ENCODE measurements around the gene PLCXD1.
"Not testable (repeated sequence)": the region's sequence is repeated elsewhere in the genome, so short reads cannot be mapped to it uniquely, and the experiment has no call there.

DNA sequence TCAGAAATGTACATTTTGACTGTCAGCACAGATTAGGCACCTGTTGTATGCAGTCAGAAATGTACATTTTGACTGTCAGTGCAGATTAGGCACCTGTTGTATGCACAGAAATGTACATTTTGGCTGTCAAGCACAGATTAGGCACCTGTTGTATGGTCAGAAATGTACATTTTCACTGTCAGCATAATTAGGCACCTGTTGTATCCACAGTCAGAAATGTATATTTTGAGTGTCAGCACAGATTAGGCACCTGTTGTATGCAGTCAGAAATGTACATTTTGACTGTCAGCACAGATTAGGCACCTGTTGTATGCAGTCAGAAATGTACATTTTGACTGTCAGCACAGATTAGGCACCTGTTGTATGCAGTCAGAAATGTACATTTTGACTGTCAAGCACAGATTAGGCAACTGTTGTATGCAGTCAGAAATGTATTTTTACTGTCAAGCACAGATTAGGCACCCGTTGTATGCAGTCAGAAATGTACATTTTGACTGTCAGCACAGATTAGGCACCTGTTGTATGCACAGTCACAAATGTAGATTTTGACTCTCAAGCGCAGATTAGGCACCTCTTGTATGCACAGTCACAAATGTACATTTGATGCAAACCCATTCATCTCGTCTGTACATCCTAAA, 25.6 kb downstream of the PLCXD1 start:
- TF ChIP-seq EZH2 (IDR thresholded peaks at IDR 0.05; ENCODE audit: borderline replicate concordance, low read depth, low read length); COPS2 (conservative IDR thresholded peaks at IDR 0.05); YY1 (IDR thresholded peaks at IDR 0.05; ENCODE audit: borderline replicate concordance in 1 of 3, control insufficient read depth in 1 of 3, extremely low read depth in 1 of 3, insufficient read depth in 3 of 3, insufficient read length in 1 of 3, insufficient replicate concordance in 2 of 3, low read depth in 1 of 3, low read length in 2 of 3); GABPA (tag; conservative IDR thresholded peaks at IDR 0.05; ENCODE audit: low read depth); POLR3G (IDR thresholded peaks at IDR 0.05; ENCODE audit: extremely low read depth, insufficient read length, insufficient replicate concordance): not testable (repeated sequence)
- TF ChIP-seq, protein P1, sequence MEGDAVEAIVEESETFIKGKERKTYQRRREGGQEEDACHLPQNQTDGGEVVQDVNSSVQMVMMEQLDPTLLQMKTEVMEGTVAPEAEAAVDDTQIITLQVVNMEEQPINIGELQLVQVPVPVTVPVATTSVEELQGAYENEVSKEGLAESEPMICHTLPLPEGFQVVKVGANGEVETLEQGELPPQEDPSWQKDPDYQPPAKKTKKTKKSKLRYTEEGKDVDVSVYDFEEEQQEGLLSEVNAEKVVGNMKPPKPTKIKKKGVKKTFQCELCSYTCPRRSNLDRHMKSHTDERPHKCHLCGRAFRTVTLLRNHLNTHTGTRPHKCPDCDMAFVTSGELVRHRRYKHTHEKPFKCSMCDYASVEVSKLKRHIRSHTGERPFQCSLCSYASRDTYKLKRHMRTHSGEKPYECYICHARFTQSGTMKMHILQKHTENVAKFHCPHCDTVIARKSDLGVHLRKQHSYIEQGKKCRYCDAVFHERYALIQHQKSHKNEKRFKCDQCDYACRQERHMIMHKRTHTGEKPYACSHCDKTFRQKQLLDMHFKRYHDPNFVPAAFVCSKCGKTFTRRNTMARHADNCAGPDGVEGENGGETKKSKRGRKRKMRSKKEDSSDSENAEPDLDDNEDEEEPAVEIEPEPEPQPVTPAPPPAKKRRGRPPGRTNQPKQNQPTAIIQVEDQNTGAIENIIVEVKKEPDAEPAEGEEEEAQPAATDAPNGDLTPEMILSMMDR (IDR thresholded peaks at IDR 0.05 in 2 of 3, conservative IDR thresholded peaks at IDR 0.05 in 1 of 3; ENCODE audit: insufficient read depth in 2 of 3, low read depth in 1 of 3, low read length in 3 of 3), result not testable (repeated sequence)
